NCI-H446 treated with DMSO at 0.1 percent for 48 hours (cell line): Measurements from ENCODE around the gene ANG.

Experiments
- DNase-seq: peaks from one replicate; lab custom pipeline; 2025; lab: John Stamatoyannopoulos, UW

Gene ANG

DNA sequence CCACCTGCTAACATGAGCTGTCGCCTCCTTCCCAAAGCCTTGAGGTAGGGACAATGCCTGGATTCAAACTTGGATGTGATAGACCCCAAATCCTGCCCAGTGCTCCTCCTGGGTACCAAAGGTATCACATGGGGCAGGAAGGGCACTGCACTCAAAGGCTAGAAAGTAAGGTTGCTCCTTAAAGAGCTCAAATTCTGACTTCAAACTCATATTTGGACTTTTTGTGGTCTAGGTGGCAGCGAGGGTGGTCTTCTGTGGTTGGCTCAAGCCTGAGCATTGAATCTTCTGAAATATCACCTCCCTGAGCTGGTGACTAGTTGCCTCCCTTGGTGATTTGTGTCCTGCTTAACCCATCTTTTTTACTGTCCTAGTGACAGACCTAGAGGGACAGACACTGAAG, 12.5 kb upstream of the ANG start:
- DNase-seq, result no peak

DNA sequence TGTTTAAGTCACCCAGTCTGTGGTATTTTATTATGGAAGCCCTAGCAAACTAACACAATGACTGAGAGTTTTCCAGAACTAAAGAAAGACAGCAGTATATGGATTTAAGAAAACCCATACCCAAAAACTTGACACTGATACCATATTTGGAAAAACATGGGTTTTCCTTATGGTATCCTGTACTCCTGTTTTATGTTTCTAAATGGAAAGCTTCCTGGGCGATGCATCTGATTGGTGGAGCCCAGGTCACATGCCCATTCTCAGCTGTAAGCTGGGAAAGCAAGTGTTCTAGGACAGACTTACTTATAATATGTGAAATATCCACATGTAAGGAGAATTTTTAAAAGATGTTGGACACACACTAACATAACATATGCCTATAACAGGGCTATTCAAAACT, 8.7 kb upstream of the ANG start:
- DNase-seq, result peak; percentile 22

DNA sequence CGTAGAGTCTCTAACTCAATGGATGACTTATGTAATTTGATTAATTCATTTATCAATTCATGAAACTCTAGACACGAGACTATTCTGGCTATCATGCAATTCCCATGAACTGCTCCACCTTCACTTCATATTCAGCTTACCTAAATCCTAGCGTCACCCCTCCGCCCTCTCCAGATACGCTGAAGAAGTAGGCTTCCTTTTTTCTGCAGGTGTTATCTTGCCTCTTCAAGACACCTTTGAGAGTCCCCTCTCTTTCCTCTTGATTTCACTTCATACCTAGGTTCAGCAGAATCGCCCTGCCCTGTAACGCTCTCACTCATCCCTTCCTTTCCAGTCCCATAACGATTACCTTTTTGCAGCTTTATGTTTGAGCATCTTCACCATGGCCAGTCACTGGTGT, 8.2 kb upstream of the ANG start:
- DNase-seq, result no peak

DNA sequence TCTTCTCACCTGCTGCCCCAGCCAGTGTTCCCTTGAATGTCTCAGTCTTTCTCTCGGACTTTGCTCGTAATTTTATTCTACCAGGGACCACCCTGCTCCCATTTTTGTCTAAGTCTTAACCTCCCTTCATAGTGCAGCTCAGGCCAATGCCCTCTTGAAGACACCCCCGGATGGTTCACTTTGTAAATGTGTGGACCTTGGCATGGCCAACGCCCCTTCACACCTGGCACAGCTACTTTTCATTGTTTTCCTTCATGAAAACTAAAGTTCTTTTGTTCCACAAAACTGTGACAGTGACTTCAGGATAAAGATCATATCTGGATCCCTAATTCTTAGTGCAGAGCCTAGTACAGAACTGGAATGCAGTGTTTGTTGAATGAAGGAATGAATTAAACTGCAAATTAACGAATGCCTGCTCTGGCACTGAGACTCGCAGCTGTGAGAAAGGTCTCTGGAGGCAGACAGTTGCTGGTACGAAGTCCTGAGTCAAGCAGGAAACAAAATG, 7.7 kb upstream of the ANG start:
- DNase-seq, result no peak

DNA sequence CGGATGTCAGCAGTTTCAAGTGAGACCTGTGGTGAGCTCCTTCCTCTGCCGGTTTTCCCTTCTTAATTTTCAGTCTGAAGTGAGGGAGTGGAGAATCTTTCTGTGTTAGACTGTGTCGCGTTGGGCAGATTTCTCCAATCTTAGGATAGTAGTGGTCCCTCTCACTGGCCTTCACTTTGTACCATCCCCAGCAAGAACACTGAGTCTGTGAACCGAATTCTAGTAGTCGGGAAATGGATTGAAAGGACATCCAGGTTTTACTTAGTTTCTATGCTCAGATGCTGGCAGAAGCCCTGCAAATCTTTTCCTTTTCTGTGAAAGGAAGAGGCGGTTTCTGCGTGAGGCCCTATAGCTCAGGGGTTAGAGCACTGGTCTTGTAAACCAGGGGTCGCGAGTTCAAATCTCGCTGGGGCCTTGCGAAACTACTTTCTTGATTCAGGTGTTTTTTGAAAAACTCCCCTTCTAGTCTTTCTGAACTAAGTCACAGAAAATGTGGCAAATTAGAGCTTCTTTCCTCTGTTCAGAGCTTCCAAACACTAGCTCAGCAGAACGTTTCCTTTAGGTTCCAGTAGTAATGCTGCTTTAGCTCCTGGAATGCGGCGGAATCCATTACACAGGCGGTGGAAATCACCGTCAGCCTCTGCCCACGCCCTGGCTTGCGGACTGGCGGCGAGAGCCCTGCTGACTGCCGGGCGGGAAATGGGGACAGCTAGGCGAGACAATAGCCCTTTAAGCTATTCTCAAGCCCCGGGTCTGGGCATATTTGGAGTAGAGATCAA, 7.0 kb upstream of the ANG start:
- peak; percentile 79 for DNase-seq

DNA sequence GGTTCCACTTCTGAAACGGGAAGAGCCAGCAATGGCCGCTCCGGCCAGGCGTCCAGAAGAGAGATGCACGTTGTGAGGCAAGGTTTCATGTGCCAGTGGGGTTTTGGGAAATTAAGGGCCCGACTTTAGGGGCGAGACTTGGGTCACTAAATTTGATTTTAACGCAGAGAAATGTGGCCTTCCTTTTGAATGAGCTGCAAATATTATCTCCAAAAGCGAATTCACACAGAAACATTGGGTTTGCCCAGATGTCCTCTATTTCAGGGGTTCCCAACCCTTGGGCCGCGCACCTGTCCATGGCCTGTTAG, 6.5 kb upstream of the ANG start:
- no peak for DNase-seq

DNA sequence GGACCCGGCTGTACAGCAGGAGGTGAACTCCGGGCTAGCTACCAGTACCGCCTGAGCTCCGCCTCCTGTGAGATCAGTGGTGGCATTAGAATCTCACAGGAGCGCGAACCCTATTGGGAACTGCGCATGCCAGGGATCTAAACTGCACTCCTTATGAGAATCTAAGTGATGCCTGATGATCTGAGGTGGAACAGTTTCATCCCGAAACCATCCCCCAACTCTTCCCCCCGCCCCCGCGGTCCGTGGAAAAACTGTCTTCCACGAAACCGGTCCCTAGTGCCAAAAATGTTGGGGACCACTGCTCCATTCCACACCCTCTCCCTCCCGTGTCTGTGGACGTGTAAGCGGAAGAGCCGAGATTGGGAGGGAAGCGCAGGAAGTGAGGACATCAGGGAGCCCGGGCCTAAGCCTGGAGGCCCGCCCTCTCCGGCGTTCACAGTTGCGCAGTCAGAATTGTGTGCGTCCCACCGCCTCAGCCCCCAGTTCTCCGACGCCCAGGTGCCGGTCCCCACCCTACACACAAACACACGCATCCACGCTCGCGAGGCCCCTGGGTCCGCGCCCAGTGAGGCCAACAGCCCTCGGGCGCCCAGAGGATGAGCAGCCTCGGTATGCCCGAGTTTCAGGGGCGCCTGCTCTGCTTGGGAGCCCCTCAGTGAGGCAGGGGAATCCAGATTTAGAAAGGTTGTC, 6.0 kb upstream of the ANG start:
- DNase-seq, result peak; percentile 91

DNA sequence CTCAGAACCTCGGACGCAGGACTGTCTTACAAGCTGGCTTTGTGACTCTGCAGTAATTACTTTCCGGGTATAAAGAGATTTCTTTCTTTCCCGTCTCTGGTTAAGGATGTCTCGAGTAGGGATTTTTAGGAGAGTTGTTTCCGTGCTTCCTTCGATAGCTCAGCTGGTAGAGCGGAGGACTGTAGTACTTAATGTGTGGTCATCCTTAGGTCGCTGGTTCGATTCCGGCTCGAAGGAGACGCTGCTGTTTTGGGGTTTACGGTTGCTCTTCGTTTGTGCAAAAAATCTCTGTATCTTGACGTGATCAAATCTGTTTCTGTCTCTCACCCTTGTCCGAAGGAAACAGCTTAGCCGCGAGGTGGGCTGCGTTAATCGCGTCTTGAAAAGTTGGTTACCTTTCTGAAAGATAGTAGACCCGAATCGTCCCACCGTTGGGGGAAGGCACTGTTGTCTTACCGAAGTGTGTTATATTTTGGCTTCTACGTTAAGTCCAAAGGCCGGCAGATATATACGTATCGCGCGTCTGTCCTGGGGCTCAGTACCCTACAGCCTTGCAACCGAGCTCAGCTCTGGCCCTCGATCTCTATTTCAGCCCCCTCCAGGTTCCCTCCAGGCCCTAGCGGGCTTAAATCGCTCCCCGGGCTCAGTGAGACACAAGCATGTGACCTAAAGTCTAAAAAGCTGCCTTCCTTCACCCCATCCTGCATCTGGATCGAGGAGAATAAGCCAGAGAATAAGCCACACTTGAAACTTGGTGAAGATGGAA, 5.3 kb upstream of the ANG start:
- DNase-seq, result peak; percentile 93

DNA sequence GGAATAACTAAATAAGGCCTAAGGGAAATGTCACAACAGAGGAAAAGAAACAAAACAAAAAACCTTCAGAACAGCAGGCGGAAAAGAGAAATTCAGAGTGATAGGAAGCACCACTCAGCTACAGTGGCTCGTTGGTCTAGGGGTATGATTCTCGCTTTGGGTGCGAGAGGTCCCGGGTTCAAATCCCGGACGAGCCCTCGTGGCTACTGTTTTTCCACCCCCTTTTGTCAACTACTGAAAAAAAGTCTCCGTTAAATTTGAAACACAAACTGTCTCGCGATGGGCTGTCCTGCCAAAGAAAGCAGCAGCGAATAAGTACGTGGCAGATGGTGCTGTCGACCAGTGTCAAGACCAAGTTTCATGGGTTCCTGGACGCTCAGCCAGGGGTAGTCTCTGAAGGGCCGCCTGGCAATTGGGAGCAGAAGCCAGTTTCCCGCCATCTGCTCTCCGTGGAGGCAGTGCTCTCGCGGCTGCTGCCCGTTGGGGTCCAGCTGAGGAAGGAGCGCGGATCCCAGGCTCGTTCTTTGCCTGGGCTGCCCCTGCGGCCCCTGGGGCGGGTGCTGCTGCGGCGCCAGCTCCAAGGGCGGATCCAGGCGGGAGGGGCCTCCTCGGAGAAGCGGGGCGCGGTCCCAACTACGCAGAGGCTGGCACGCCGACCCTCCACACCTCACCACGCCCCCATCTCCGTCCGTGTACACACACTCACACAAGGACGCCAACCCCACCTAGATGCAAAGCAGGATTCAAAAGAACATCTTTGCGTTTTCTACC, 4.5 kb upstream of the ANG start, which contains the start of gene RNASE4:
RNASE4 (plus strand) TSS at position 670 of the 771 bp plus-strand sequence. CDS start 14,812 bp downstream, outside the sequence.
- DNase-seq, result peak; percentile 85

DNA sequence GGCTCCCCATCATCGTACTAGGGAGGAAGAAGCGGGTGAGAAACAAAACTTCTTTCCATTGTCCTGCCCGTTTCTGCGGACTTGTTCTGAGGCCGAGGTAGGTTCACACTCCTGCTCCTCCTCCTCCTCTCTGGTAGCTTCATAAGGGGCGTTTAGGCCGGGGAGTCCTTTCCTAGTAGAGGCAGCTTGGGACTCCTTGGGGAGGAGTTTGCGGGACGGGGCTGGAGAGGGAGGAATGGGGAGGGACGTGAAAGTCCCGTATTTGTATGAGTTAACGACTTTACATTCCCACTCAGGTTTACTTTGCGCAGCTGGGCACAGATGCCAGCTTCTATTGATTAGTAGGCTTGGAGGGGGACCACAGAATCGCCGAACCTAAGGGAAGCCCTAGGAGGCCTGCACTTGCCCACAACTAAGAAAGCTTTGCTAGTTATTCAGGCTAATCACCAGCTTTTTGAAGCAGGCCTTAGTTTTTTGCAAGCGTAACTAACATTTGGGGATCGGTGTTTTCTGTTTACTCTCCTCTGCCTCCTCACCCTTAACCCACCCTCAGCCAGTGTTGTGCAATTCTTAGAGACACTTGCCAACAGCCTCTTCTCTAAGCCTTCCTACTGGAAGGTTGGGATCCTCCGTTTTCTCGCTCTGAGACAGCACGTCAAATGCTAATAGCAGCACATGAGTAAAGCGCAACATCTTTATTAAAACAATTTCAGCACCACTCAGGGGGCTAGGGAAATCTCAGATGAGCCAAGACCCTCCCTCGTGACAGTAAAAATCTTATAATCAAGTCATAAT, 3.7 kb upstream of the ANG start:
- DNase-seq, result peak; percentile 30

DNA sequence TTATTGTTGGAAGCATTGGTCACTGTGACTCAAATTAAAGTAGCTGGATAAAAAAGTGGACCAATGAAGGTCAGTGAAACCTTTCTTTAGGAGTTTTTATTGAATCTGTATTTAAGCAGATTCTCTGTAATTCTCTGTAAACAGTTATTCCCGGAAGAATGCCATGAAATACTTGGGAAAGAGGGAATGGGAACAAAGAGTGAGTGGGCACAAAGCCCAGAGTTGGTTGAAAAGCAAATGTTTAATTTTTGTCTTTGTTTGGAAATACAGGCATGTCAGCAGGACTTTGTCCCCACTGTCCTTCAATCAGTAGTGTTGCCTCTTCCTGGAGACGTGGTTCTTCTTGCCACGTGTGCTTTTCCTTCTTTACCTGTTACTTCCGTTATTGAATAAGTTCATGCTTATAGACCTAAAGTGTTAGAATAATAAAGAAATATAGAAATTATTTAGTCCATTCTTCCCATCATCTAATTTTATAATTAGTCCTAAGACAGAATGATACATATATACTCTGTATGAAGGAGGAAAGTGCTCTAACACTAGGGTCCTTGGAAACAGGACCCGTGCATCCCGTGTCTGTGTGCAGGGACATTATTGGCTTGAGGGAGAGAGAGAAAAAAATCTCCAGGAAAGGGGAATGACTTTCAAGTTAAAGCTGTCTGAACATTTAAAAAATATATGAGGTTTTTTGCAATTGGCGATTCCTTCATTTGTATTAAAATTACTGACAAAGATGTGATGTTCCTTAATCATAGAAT, 2.0 kb upstream of the ANG start:
- DNase-seq, result no peak

DNA sequence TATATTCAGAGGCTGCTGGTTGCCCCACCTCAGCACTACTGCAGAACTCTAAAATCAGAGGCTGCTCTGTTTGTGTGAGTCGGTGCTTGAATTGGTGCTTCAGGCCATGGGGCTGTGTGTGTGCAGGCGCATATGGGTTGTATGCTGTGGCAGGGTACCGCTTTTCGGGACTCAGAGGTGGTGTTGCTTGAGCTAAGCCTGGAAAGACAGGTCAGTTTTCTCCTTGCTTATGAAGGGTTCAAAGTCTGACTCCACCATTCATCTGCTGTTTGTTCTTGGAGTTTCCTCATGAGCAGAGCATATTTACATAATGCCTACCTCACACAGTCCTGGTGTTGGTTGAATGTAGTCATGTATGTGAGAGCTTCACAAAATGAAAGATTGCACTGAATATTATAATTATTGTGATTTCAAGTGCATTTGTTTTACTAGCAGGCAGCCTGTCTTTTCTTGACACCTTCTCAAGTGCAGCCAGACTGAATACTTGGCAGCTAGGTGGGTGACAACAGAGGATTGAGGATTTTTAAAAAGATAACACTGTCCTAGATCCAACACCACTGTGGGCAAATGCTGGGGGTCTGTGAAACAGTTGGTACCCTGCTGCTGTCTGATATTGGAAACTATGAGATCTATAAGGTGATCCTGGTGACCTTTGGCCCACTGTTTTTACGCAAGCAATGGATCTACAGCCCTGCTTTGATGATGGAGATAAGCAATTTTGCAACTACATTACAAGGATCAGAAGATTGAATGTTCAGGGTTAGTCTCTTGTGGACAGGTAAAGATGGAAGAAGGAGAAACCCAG, 1.0 kb upstream of the ANG start:
- DNase-seq, result no peak

DNA sequence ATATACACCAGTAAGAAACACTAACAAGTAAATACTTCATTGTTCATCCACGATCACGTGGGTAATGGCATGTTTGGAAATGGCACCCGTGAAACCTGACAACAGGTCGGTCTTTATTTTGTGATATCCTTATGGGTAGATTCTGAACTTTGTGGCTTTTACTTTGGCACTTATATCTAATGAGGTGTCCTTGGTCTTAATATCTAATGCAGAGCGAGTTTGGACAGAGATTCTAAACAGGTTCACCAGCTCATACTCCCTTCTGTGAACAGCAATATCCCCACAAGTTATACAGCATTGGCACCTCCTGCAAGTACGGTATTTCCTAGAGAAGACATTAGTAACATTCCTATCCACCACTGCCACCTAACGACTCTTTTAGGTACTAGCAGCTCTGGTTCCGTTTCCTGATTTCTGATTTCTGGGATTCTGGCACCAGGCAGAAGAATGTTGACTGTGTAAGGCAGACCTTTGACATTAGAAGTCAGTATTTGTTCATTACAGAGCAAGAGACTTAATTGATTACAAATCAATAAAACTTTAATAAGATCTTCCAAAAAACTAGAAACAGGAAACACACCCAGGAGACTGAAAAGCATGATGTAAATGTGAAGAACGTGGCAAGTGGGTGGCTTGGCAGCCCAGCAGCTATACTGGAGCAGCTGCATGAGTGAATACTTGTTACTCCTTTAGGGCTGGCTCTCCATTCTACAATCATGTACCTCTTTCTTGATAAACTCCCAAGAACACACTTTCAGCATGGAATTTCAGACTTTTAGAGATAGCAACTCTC, 2.5 kb downstream of the ANG start:
- DNase-seq, result peak; percentile 58

DNA sequence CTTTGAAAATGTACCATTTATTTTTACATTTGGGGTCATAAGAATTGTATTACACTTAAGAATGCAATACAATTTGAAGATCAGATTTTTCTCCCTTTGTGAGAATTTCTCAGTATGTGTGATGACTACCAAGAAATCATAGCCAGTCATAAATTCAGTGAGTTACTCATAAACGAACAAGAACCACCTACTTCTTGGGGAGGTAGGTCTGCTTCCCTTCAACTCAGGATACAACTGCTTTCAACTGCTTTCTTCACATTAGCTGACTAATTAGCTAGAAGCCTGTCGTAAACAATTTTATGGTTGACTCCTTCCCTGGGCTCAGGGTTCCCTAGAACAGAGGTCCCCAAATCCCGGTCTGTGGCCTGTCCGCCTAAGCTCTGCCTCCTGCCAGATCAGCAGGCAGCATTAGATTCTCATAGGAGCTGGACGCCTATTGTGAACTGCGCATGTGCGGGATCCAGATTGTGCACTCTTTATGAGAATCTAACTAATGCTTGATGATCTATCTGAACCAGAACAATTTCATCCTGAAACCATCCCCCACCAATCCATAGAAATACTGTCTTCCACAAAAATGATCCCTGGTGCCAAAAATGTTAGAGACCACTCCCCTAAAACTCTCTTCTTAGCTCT, 3.7 kb downstream of the ANG start:
- no peak for DNase-seq

DNA sequence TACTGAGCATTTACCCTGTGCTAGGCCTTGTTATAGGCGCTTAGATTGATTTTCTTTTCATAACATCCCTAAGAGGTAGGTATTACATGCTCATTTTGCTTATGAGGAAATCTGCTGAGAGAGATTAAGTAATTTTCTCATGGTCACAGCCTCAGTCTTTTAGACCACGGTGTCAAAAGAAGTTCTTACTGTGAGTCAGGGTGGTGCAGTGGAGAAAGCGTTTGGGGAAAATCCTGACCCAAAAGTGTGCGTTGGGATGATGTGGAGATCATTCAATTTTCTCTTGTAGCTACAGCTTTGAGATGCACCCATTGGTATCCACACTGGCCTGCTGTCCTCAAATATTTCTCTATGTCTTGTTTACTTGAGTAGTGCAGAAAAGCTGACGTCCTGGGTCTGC, 8.2 kb downstream of the ANG start:
- no peak for DNase-seq

DNA sequence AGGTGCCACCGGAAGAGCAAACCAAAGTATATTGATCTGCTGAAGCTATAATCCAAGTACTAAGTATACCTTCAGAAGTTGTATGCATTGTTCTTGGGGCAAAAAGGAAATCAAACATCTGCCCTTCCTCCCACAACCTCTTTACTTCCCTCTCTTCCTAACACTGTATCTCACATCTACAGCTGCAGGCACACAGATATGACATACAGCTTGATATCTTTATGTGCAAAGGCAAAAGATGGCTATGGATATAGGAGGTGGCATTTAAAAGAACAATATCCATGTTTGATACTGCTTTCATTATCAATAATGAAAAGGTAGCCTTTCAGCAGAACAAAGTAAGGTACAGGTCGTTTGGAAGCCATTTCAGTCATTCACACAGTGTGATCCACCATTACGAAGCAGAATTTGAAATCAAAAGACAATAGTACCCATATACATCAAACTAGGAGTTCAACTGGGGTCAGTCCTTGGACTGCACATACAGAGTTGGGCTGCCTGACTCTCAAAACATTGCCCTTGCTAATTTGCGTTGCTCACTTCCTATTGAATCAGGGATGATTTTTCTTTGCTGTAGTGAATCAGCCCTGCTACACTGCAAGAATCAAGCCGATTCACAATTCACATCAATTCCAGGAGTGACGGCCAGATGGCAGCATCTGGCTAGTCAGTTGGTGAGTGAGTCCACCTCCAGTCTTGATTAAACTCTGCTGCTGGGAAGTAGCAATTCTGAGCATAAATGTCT, 8.9 kb downstream of the ANG start:
- peak; percentile 6 for DNase-seq

DNA sequence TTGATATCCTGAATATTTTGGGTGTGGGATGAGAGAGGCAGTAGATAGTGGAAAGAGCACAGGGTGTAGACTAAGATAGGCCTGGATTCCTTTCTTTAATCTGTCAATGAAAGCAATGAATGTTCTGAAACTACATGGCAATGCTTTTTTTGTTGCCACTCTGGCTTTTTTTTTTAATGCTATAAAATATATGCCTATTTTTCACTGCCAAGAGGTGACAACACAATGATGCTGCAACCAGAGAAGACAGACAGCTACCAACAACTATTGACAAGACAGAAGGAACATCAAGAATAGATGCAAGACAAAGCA, 9.4 kb downstream of the ANG start:
- DNase-seq, result no peak

DNA sequence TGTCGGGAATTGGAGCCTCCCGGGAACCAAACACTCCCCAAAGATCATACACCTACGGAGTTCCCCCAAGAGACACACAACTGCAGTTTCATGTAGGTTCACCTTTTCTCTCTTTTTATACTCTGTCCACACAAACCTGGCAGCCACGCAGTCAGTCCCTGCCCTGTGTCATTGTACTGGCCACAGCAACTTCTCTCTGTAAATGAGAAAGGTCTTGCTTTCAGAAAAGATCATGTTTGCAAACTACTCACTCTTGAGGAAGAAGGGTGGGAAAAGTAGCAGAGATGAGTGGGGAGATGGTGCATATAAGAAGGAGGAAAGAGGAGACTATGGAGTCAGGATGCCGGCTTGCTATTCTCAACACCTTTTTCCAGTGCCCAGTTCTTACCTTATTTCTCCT, 10.4 kb downstream of the ANG start:
- no peak for DNase-seq
